Peyer's patch (tissue), 4 donors: ENCODE measurements around the gene OR14I1.

ENCODE experiments used
- POLR2A ChIP-seq, 2 donors: fragments of 450-650 bp; IDR thresholded peaks; one replicate each; pipeline ENCODE4 v1.5.1; 2017; ENCODE audit warnings: antibody characterized with exemption in 2 of 2, mild to moderate bottlenecking in 2 of 2, moderate library complexity in 2 of 2
- TF ChIP-seq, protein P1 (sequence below), 6 experiments: fragments of 450-650 bp in 4 of 6; fragments of 200-600 bp in 2 of 6; sonication (generic) in 1 of 6; IDR thresholded peaks; one replicate each; pipeline ENCODE4 v1.5.1; 2017 to 2019; ENCODE audit warnings: antibody characterized with exemption in 6 of 6, mild to moderate bottlenecking in 3 of 6, moderate library complexity in 1 of 6

- TF ChIP-seq, protein P1, sequence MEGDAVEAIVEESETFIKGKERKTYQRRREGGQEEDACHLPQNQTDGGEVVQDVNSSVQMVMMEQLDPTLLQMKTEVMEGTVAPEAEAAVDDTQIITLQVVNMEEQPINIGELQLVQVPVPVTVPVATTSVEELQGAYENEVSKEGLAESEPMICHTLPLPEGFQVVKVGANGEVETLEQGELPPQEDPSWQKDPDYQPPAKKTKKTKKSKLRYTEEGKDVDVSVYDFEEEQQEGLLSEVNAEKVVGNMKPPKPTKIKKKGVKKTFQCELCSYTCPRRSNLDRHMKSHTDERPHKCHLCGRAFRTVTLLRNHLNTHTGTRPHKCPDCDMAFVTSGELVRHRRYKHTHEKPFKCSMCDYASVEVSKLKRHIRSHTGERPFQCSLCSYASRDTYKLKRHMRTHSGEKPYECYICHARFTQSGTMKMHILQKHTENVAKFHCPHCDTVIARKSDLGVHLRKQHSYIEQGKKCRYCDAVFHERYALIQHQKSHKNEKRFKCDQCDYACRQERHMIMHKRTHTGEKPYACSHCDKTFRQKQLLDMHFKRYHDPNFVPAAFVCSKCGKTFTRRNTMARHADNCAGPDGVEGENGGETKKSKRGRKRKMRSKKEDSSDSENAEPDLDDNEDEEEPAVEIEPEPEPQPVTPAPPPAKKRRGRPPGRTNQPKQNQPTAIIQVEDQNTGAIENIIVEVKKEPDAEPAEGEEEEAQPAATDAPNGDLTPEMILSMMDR (IDR thresholded peaks at IDR 0.05): no peak
- no peak for TF ChIP-seq POLR2A (IDR thresholded peaks at IDR 0.05)
Measured at GRCh38 chr1:248739572-248740205, 37.1 kb upstream of the OR14I1 start.
